ENCODE measurements around the gene SNX14. TPM values are rescaled to one million over a fixed set of nuclear protein-coding genes. Genes with fewer than 3 reads are reported as not detected.
"Not testable (repeated sequence)": the region's sequence is repeated elsewhere in the genome, so short reads cannot be mapped to it uniquely, and the experiment has no call there.

Gene SNX14
- total and polyA plus RNA-seq, 12 donors: 60.0 to 192 (median 86.4) TPM

DNA sequence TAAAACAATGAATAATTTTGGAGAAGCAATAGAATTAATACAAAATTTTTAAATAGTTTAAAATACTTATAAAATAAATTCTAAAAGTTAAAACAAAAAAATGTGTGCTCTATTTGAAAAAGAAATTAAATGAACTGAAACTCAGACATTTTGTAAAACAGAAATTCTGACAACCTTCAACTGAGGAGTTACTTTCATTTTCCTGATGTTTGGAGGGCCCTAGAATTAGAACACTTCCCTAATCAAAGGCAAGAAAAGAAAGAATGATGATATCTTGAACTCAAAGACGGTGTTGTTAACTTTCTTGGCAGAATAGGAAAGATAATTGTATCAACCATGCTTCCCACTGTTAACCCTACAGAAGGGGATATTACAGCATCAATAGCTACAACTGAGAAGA lies 27.9 kb downstream of the SNX14 start:
- Histone ChIP-seq H3K27me3 (no peaks in the 10 kb centered on the region), H3K9me3 (replicated peaks in 1 of 3) (no peaks in the 10 kb centered on the region), H3K36me3 (replicated peaks in 1 of 2) (peaks cover 0 to 4% of the 10 kb centered on the region in 2 donors), H3K4me1 (replicated peaks in 1 of 2) (no peaks in the 10 kb centered on the region), H3K4me3 (no peak overlapping the region), H3K27ac (no peak overlapping the region)
- intact Hi-C loops (cut with DNase I): no loop called here
- TF ChIP-seq POLR2A (IDR thresholded peaks at IDR 0.05): no peak
- TF ChIP-seq, protein P1, sequence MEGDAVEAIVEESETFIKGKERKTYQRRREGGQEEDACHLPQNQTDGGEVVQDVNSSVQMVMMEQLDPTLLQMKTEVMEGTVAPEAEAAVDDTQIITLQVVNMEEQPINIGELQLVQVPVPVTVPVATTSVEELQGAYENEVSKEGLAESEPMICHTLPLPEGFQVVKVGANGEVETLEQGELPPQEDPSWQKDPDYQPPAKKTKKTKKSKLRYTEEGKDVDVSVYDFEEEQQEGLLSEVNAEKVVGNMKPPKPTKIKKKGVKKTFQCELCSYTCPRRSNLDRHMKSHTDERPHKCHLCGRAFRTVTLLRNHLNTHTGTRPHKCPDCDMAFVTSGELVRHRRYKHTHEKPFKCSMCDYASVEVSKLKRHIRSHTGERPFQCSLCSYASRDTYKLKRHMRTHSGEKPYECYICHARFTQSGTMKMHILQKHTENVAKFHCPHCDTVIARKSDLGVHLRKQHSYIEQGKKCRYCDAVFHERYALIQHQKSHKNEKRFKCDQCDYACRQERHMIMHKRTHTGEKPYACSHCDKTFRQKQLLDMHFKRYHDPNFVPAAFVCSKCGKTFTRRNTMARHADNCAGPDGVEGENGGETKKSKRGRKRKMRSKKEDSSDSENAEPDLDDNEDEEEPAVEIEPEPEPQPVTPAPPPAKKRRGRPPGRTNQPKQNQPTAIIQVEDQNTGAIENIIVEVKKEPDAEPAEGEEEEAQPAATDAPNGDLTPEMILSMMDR (IDR thresholded peaks at IDR 0.05): no peak
- WGBS, 4 donors: 3 to 24% (median 10%) methylated on average over 1 of the region's 1 CpG
- DNase-seq: no peak

DNA sequence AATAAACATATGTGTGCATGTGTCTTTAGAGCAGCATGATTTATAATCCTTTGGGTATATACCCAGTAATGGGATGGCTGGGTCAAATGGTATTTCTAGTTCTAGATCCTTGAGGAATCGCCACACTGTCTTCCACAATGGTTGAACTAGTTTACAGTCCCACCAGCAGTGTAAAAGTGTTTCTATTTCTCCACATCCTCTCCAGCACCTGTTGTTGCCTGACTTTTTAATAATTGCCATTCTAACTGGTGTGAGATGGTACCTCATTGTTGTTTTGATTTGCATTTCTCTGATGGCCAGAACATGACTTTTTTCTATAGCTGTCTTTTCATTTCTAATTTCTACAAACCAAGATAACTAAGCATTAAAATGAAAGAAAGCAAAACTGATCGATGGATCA lies 29.4 kb downstream of the SNX14 start:
- not testable (repeated sequence) for H3K36me3 ChIP-seq (replicated peaks in 1 of 2)
- 95 to 100% (median 97%) methylated on average over 1 to 2 of the region's 2 CpGs for WGBS, 4 donors

DNA sequence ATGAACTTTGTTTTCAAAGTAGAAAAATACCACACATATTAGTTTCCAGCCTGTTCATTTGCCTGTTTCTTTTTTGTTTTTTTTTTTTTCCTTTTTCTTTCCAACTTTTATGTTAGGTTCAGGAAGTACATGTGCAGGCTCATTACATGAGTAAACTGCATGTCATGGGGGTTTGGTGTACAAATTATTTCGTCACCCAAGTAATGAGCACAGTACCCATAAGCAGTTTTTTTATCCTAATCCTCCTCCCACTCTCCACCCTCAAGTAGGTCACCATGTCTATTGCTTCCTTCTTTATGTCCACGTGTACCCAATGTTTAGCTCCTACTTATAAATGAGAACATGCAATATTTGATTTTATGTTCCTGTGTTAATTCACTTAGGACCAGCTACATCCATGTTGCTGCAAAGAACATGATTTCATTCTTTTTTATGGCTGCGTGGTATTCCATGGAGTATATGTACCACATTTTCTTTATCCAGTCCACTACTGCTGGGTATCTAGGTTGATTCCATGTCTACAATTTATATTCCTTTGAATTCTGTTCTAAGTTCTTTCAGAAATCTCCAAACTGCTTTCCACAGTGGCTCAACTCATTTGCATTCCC lies 31.8 kb downstream of the SNX14 start:
- DNase-seq: no peak
- Histone ChIP-seq H3K27me3 (no peaks in the 10 kb centered on the region), H3K27ac (no peak overlapping the region), H3K4me3 (no peak overlapping the region), H3K36me3 (replicated peaks in 1 of 2) (peaks cover 0 to 4% of the 10 kb centered on the region in 2 donors), H3K9me3 (replicated peaks in 1 of 3) (no peaks in the 10 kb centered on the region), H3K4me1 (replicated peaks in 1 of 2) (no peaks in the 10 kb centered on the region)
- WGBS, 4 donors: 93% methylated on average over 3 of the region's 3 CpGs
- no peak for TF ChIP-seq POLR2A (IDR thresholded peaks at IDR 0.05)
- TF ChIP-seq, protein P1 (IDR thresholded peaks at IDR 0.05): no peak
- intact Hi-C loops (cut with DNase I): no loop called here

More for the DNA sequence above, 29.4 kb downstream of the SNX14 start:
- H3K4me1 ChIP-seq (replicated peaks in 1 of 2); intact Hi-C loops (cut with DNase I); H3K27me3 ChIP-seq; H3K27ac ChIP-seq; DNase-seq; H3K9me3 ChIP-seq (replicated peaks in 1 of 3); H3K4me3 ChIP-seq: not testable (repeated sequence)

DNA sequence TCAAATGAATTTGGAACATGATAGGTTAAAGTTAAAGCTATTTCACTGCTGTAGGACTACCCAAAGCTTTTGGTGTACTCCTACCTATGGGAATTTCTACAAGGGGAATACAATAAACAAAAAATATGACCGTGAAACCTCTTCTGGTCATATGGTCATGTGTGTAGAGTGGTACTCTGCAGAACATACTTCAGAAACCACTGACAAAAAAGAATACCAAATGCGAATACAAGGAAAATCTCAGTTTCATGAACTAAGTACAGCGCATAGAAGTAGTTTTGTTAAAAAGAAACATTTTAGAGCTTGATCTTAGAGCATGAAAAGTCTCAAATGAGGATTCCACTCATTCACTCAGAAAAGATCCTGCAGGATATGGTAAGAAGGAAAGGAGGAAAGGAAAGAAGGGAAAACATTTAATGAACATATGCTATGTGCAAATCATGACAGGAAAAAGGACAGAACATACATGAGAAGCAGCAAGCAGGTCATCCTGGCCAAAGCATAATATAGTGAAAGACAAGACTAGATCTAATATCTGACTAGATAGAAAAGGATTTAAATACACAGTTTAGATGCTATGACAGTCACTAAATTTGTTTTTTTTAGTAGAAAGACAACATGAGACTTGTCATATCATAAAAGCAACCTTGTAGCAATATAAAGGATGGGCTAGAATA lies 36.5 kb downstream of the SNX14 start:
- Histone ChIP-seq H3K4me1 (replicated peaks in 1 of 2) (no peaks in the 10 kb centered on the region), H3K27ac (no peak overlapping the region), H3K27me3 (no peaks in the 10 kb centered on the region), H3K9me3 (replicated peaks in 1 of 3) (no peaks in the 10 kb centered on the region), H3K4me3 (no peak overlapping the region), H3K36me3 (replicated peaks in 1 of 2) (no peaks in the 10 kb centered on the region)
- DNase-seq: no peak
- TF ChIP-seq POLR2A (IDR thresholded peaks at IDR 0.05): no peak
- TF ChIP-seq, protein P1 (IDR thresholded peaks at IDR 0.05): no peak
- WGBS, 4 donors: 95 to 99% (median 97%) methylated on average over 3 of the region's 3 CpGs
- intact Hi-C loops (cut with DNase I): no loop called here

DNA sequence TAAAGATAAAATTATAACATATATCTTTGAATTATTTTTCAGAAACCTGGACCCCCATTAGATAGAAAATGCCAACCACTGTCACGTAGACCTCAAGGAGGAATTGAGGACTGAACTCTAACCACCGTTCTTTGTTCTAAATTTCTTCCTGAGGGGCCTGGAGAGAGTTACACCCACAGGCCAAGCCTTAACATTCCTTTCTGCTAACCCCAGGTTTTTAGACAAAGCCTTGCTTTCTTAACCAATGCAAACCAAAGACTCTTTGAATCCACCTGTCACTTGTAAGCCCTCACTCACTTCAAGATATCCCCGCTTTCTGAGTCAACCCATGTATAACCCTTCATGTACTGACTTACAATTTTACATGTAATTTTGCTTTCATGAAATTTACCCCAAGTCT lies 41.0 kb downstream of the SNX14 start:
- intact Hi-C loops (cut with DNase I): no loop called here
- no peak overlapping the region for H3K27ac ChIP-seq
- 93 to 99% (median 98%) methylated on average over 3 of the region's 3 CpGs for WGBS, 4 donors

More for the DNA sequence above, 41.0 kb downstream of the SNX14 start:
- Histone ChIP-seq H3K4me1 (replicated peaks in 1 of 2) (no peaks in the 10 kb centered on the region), H3K9me3 (replicated peaks in 1 of 3) (no peaks in the 10 kb centered on the region), H3K36me3 (replicated peaks in 1 of 2) (no peaks in the 10 kb centered on the region), H3K4me3 (no peak overlapping the region), H3K27me3 (no peaks in the 10 kb centered on the region)
- TF ChIP-seq, protein P1 (IDR thresholded peaks at IDR 0.05): no peak
- no peak for TF ChIP-seq POLR2A (IDR thresholded peaks at IDR 0.05)
- DNase-seq: no peak
